OCI-LY3 (cell line): ENCODE results near the gene CCDC40.
"Not testable (repeated sequence)": the region's sequence is repeated elsewhere in the genome, so short reads cannot be mapped to it uniquely, and the experiment has no call there.

Experiments
- H2AFZ ChIP-seq: fragments of 200-600, 300-600 bp; shearing (Covaris generic); 2 replicates; pipeline ENCODE4 v1.6.0; 2014; ENCODE audit warnings: antibody characterized with exemption, low read depth, low read length
- H3K27ac ChIP-seq: fragments of 200-600, 300-600 bp; sonication (generic); 2 replicates; pipeline ENCODE4 v1.5.1; 2014; ENCODE audit warnings: mild to moderate bottlenecking, low read length, moderate library complexity, mixed read lengths
- H3K27me3 ChIP-seq: fragments of 200-600, 300-600 bp; sonication (generic); 2 replicates; pipeline ENCODE4 v1.6.1; 2014; ENCODE audit warnings: low read depth, low read length, mixed read lengths
- H3K36me3 ChIP-seq: fragments of 200-600, 300-600 bp; sonication (generic); replicated peaks from 2 replicates; pipeline ENCODE3; 2014; ENCODE audit warnings: low read depth, low read length, mixed read lengths
- H3K4me1 ChIP-seq: fragments of 300-600, 200-600 bp; sonication (generic); 2 replicates; pipeline ENCODE4 v1.6.1; 2014; ENCODE audit warnings: low read length, mixed read lengths
- H3K4me2 ChIP-seq: fragments of 200-600, 300-600 bp; sonication (generic); 2 replicates; pipeline ENCODE4 v1.6.1; 2014; ENCODE audit warnings: low read length, mixed read lengths
- H3K4me3 ChIP-seq: fragments of 300-600, 200-600 bp; sonication (generic); 2 replicates; pipeline ENCODE4 v1.5.1; 2014; ENCODE audit warnings: antibody characterized with exemption, mild to moderate bottlenecking, low read length, moderate library complexity
- H3K79me2 ChIP-seq: fragments of 300-600, 200-600 bp; shearing (Covaris generic); 2 replicates; pipeline ENCODE4 v1.6.1; 2014; ENCODE audit warnings: mild to moderate bottlenecking, low read length, mixed read lengths
- H3K9ac ChIP-seq: fragments of 300-600, 200-600 bp; shearing (Covaris generic); 2 replicates; pipeline ENCODE4 v1.6.0; 2014; ENCODE audit warnings: mild to moderate bottlenecking, low read length, moderate library complexity
- H3K9me3 ChIP-seq: fragments of 200-600, 300-600 bp; shearing (Covaris generic); 2 replicates; pipeline ENCODE4 v1.6.1; 2014; ENCODE audit warnings: low read length, mixed read lengths; ENCODE audit not compliant: insufficient read depth
- H4K20me1 ChIP-seq: fragments of 200-600, 300-600 bp; sonication (generic); 2 replicates; pipeline ENCODE4 v1.6.1; 2016; ENCODE audit warnings: low read length, mixed read lengths; ENCODE audit not compliant: insufficient read depth
- CTCF ChIP-seq: fragments of 200-600, 300-600 bp; sonication (generic); IDR thresholded peaks from 2 replicates; pipeline ENCODE4 v1.5.1; 2014; ENCODE audit warnings: antibody characterized with exemption, low read length, low read depth
- EZH2phosphoT487 ChIP-seq: fragments of 200-600 bp; shearing (Covaris generic); IDR thresholded peaks from 2 replicates; pipeline ENCODE4 v1.6.1; 2018; ENCODE audit warnings: antibody characterized with exemption, mixed run types, low read depth

The CCDC40 gene

GRCh38 chr17:79993390-79994227 is 42.8 kb upstream of the CCDC40 start:
- H3K27ac ChIP-seq = peak overlapping the region; percentile 75
- peak overlapping the region; percentile 67 for H3K4me3 ChIP-seq
- no peaks in the 10 kb centered on the region for H3K36me3 ChIP-seq
- H3K9me3 ChIP-seq = no peaks in the 10 kb centered on the region
- H3K9ac ChIP-seq = peak overlapping the region; percentile 71
- no peaks in the 10 kb centered on the region for H4K20me1 ChIP-seq
- H3K4me2 ChIP-seq = peak overlapping the region; percentile 86
- no peaks in the 10 kb centered on the region; the same call in 1 of the 2 replicates for H3K27me3 ChIP-seq
- peak overlapping the region; percentile 49; the same call in 1 of the 2 replicates for H2AFZ ChIP-seq
- no peaks in the 10 kb centered on the region for H3K79me2 ChIP-seq
- H3K4me1 ChIP-seq = peaks cover 48% of the 10 kb centered on the region
- TF ChIP-seq CTCF = no peak
- TF ChIP-seq EZH2phosphoT487 = no peak

- peak overlapping the region; percentile 86 for H3K4me2 ChIP-seq
- not testable (repeated sequence) for H3K27me3 ChIP-seq, H4K20me1 ChIP-seq, H3K36me3 ChIP-seq, H2AFZ ChIP-seq, H3K79me2 ChIP-seq, H3K9me3 ChIP-seq
- peak overlapping the region; percentile 67 for H3K4me3 ChIP-seq
- H3K27ac ChIP-seq = peak overlapping the region; percentile 75
- peak overlapping the region; percentile 71; the same call in 1 of the 2 replicates for H3K9ac ChIP-seq
- H3K4me1 ChIP-seq = peaks cover 48% of the 10 kb centered on the region
These were observed 42.2 kb upstream of the CCDC40 start for GRCh38 chr17:79994228-79994569.

GRCh38 chr17:79994602-79995001 is 41.8 kb upstream of the CCDC40 start:
- H3K27ac ChIP-seq = no peak overlapping the region
- no peak overlapping the region for H3K4me2 ChIP-seq
- H3K9ac ChIP-seq = no peak overlapping the region

GRCh38 chr17:79995696-79996095 is 40.7 kb upstream of the CCDC40 start:
- Histone ChIP-seq H3K27ac (no peak overlapping the region), H3K79me2 (no peaks in the 10 kb centered on the region), H3K36me3 (peaks cover 4% of the 10 kb centered on the region), H3K27me3 (no peaks in the 10 kb centered on the region; the same call in 1 of the 2 replicates), H4K20me1 (no peaks in the 10 kb centered on the region), H3K9ac (no peak overlapping the region), H3K4me1 (peaks cover 48% of the 10 kb centered on the region), H2AFZ (no peak overlapping the region), H3K4me2 (no peak overlapping the region), H3K9me3 (no peaks in the 10 kb centered on the region), H3K4me3 (no peak overlapping the region)
- TF ChIP-seq EZH2phosphoT487 (no peak), CTCF (no peak)

More at GRCh38 chr17:79994602-79995001, 41.8 kb upstream of the CCDC40 start:
- Histone ChIP-seq H4K20me1 (no peaks in the 10 kb centered on the region), H3K79me2 (no peaks in the 10 kb centered on the region), H3K9me3 (no peaks in the 10 kb centered on the region), H3K4me3 (no peak overlapping the region), H3K4me1 (peaks cover 48% of the 10 kb centered on the region), H3K36me3 (no peaks in the 10 kb centered on the region), H2AFZ (no peak overlapping the region), H3K27me3 (no peaks in the 10 kb centered on the region; the same call in 1 of the 2 replicates)
- no peak for TF ChIP-seq EZH2phosphoT487
- no peak for TF ChIP-seq CTCF
